ENCODE results near the gene SRSF7.
"Not testable (repeated sequence)": the region's sequence is repeated elsewhere in the genome, so short reads cannot be mapped to it uniquely, and the experiment has no call there.

The SRSF7 gene

DNA sequence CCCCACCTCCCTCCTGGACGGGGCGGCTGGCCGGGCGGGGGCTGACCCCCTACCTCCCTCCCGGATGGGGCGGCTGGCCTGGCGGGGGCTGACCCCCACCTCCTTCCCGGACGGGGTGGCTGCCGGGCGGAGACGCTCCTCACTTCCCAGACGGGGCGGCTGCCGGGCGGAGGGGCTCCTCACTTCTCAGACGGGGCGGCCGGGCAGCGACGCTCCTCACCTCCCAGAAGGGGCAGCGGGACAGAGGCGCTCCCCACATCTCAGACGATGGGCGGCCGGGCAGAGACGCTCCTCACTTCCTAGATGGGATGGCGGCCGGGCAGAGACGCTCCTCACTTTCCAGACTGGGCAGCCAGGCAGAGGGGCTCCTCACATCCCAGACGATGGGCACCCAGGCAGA, 4.7 kb upstream of the SRSF7 start:
- WGBS (ENCODE audit: insufficient coverage) = 100% methylated on average over 18 of the region's 31 CpGs
- peaks cover 0 to 17% (median 11%) of the 10 kb centered on the region in 4 experiments for H3K4me1 ChIP-seq (ENCODE audit: control extremely low read depth in 1 of 4, control insufficient read depth in 4 of 4, insufficient read depth in 4 of 4, low read length in 3 of 4)
- CTCF ChIA-PET = not testable (repeated sequence)

DNA sequence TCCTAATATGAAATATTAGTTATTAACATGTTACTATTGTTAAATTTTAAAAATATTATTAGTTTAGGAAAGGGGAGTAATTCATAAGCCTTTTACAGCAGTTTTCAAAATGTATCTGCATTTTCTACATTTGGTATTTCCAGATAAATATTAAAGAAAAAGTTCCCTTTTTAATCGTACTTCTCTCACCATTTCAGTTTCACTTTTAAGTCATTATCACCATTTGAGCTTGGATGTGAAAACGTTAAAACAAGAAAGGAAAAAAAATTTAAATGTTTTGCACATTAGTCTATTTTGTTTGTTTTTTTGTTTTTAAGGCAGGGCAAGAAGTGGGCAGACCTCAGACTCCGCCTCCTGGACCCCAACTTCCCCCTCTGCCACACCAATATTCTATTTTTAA, 3.3 kb upstream of the SRSF7 start:
- Histone ChIP-seq H3K27me3 (replicated peaks in 2 of 5; ENCODE audit: control insufficient read depth in 4 of 5, insufficient read depth in 5 of 5, low read length in 4 of 5) (no peaks in the 10 kb centered on the region), H3K27ac (ENCODE audit: insufficient read depth in 1 of 2, low read depth in 1 of 2, low read length in 2 of 2, poor library complexity in 1 of 2, severe bottlenecking in 2 of 2) (peak overlapping the region in 1 of 2 experiments; percentile 70), H3K4me1 (ENCODE audit: control extremely low read depth in 1 of 4, control insufficient read depth in 4 of 4, insufficient read depth in 4 of 4, low read length in 3 of 4) (peaks cover 7 to 25% (median 16%) of the 10 kb centered on the region in 4 experiments), H3K4me3 (ENCODE audit: control insufficient read depth in 1 of 7, extremely low read depth in 1 of 7, insufficient read depth in 4 of 7, low read depth in 2 of 7, low read length in 6 of 7) (peak overlapping the region in 6 of 7 experiments; percentile 36 to 80 (median 57)), H3K36me3 (ENCODE audit: control insufficient read depth in 4 of 4, insufficient read depth in 4 of 4, low read length in 3 of 4) (peaks cover 0 to 7% (median under 1%) of the 10 kb centered on the region in 4 experiments), H3K9me3 (ENCODE audit: control extremely low read depth in 1 of 5, control insufficient read depth in 4 of 5, insufficient read depth in 2 of 5, low read depth in 1 of 5, low read length in 4 of 5) (no peaks in the 10 kb centered on the region)
- DNase-seq = peak in 2 of 3 donors; percentile 36 to 44
- no CpG with 5 or more reads among the region's 3 CpGs for WGBS (ENCODE audit: insufficient coverage)
- ChIA-PET POLR2A (interaction anchor here (0.6 kb wide), 1 partner anchor 24 kb away, joined by 3 read pairs; no protein-coding TSS in a partner anchor), CTCF (interaction anchor here (0.7 to 1.2 kb wide), 2 partner anchors 9 to 150 kb away, joined by 3 read pairs; no protein-coding TSS in a partner anchor)

More for the DNA sequence above, 4.7 kb upstream of the SRSF7 start:
- POLR2A ChIA-PET; H3K36me3 ChIP-seq (ENCODE audit: control insufficient read depth in 4 of 4, insufficient read depth in 4 of 4, low read length in 3 of 4); H3K4me3 ChIP-seq (ENCODE audit: control insufficient read depth in 1 of 7, extremely low read depth in 1 of 7, insufficient read depth in 4 of 7, low read depth in 2 of 7, low read length in 6 of 7); H3K9me3 ChIP-seq (ENCODE audit: control extremely low read depth in 1 of 5, control insufficient read depth in 4 of 5, insufficient read depth in 2 of 5, low read depth in 1 of 5, low read length in 4 of 5); H3K27ac ChIP-seq (ENCODE audit: insufficient read depth in 1 of 2, low read depth in 1 of 2, low read length in 2 of 2, poor library complexity in 1 of 2, severe bottlenecking in 2 of 2); H3K27me3 ChIP-seq (replicated peaks in 2 of 5; ENCODE audit: control insufficient read depth in 4 of 5, insufficient read depth in 5 of 5, low read length in 4 of 5); DNase-seq: not testable (repeated sequence)

DNA sequence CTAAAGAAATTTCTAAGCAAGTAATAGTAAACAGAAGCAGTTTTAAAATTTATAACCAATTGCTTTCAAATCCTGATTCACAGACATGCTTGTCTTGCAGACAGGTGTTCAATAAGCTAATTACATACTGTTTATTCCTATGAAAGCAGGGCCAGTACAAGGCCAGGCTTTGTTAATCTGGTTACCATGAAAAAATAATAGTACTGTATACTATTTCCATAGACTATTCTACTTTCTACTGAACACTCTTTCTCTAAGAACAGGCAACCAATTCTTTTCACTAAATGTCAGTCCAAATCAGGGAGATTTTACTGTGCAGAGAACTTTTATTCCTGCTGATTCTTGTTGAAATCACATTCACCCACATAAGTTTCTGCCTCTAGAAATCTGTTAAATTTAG, 2.9 kb upstream of the SRSF7 start:
- ChIA-PET CTCF (interaction anchor here (1.2 kb wide), 1 partner anchor 149 kb away, joined by 3 read pairs; no protein-coding TSS in a partner anchor), POLR2A (interaction anchor here (0.6 kb wide), 1 partner anchor 24 kb away, joined by 3 read pairs; no protein-coding TSS in a partner anchor)
- peak overlapping the region in 4 of 7 experiments; percentile 44 to 80 (median 72) for H3K4me3 ChIP-seq (ENCODE audit: control insufficient read depth in 1 of 7, extremely low read depth in 1 of 7, insufficient read depth in 4 of 7, low read depth in 2 of 7, low read length in 6 of 7)
- no peaks in the 10 kb centered on the region for H3K27me3 ChIP-seq (replicated peaks in 2 of 5; ENCODE audit: control insufficient read depth in 4 of 5, insufficient read depth in 5 of 5, low read length in 4 of 5)
- no peaks in the 10 kb centered on the region for H3K9me3 ChIP-seq (ENCODE audit: control extremely low read depth in 1 of 5, control insufficient read depth in 4 of 5, insufficient read depth in 2 of 5, low read depth in 1 of 5, low read length in 4 of 5)
- DNase-seq = no peak
- H3K27ac ChIP-seq (ENCODE audit: insufficient read depth in 1 of 2, low read depth in 1 of 2, low read length in 2 of 2, poor library complexity in 1 of 2, severe bottlenecking in 2 of 2) = peak overlapping the region in 1 of 2 experiments; percentile 70
- H3K4me1 ChIP-seq (ENCODE audit: control extremely low read depth in 1 of 4, control insufficient read depth in 4 of 4, insufficient read depth in 4 of 4, low read length in 3 of 4) = peaks cover 10 to 29% (median 19%) of the 10 kb centered on the region in 4 experiments
- peaks cover 0 to 12% (median 2%) of the 10 kb centered on the region in 4 experiments for H3K36me3 ChIP-seq (ENCODE audit: control insufficient read depth in 4 of 4, insufficient read depth in 4 of 4, low read length in 3 of 4)

DNA sequence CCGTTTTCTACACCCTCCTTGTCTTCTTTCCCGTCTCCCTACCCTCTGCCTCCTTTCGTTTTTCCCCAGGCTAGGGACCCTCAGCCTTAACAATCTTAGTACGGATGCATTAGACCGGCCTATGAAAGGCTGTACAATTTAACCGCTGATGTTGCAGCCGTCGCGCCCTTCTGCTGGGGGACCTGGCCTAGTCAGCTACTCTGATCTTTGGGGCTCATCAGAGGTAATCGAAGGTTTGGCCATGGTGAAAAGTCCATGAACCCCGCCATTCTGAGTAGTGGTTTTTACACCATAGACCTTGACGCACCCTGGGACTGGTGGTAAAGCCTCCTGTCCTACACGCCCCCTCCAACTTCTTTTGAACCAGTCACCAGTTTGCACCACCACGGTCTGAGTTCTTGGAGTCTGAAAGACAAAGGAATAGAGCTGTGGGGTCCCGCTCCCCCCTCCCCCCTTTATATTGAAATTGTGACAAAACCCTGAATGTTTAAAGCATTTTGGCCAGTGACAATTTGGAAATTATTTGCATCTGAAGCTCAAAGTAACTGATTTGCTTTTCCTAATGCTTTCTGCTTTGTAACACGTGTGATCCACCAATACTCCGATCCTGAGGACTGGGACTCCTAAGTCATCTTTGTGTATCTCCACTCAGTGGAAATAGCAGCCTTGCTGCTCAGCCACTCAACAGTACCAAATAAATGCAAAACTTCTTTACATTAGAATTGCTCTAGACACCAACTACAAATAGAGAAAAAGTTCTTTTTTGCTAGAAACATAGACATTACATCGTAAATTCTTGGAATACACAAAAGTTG, 642 bp upstream of the SRSF7 start:
- ChIA-PET CTCF (interaction anchor here (1.0 to 2.2 kb wide), 5 partner anchors 8 to 170 kb away, joined by 3 to 7 read pairs (median 4); no protein-coding TSS in a partner anchor), POLR2A (interaction anchor here (0.6 to 1.8 kb wide), 11 partner anchors 9 to 1627 kb away, joined by 3 to 13 read pairs (median 4); no protein-coding TSS in a partner anchor)
- DNase-seq = no peak
- 32% methylated on average over 13 of the region's 18 CpGs for WGBS (ENCODE audit: insufficient coverage)
- Histone ChIP-seq H3K27me3 (replicated peaks in 2 of 5; ENCODE audit: control insufficient read depth in 4 of 5, insufficient read depth in 5 of 5, low read length in 4 of 5) (no peaks in the 10 kb centered on the region), H3K36me3 (ENCODE audit: control insufficient read depth in 4 of 4, insufficient read depth in 4 of 4, low read length in 3 of 4) (peaks cover 14 to 34% (median 22%) of the 10 kb centered on the region in 4 experiments), H3K9me3 (ENCODE audit: control extremely low read depth in 1 of 5, control insufficient read depth in 4 of 5, insufficient read depth in 2 of 5, low read depth in 1 of 5, low read length in 4 of 5) (no peaks in the 10 kb centered on the region), H3K4me3 (ENCODE audit: control insufficient read depth in 1 of 7, extremely low read depth in 1 of 7, insufficient read depth in 4 of 7, low read depth in 2 of 7, low read length in 6 of 7) (peak overlapping the region; percentile 53 to 100 (median 99)), H3K4me1 (ENCODE audit: control extremely low read depth in 1 of 4, control insufficient read depth in 4 of 4, insufficient read depth in 4 of 4, low read length in 3 of 4) (peaks cover 10 to 42% (median 29%) of the 10 kb centered on the region in 4 experiments), H3K27ac (ENCODE audit: insufficient read depth in 1 of 2, low read depth in 1 of 2, low read length in 2 of 2, poor library complexity in 1 of 2, severe bottlenecking in 2 of 2) (peak overlapping the region; percentile 93 to 97)

DNA sequence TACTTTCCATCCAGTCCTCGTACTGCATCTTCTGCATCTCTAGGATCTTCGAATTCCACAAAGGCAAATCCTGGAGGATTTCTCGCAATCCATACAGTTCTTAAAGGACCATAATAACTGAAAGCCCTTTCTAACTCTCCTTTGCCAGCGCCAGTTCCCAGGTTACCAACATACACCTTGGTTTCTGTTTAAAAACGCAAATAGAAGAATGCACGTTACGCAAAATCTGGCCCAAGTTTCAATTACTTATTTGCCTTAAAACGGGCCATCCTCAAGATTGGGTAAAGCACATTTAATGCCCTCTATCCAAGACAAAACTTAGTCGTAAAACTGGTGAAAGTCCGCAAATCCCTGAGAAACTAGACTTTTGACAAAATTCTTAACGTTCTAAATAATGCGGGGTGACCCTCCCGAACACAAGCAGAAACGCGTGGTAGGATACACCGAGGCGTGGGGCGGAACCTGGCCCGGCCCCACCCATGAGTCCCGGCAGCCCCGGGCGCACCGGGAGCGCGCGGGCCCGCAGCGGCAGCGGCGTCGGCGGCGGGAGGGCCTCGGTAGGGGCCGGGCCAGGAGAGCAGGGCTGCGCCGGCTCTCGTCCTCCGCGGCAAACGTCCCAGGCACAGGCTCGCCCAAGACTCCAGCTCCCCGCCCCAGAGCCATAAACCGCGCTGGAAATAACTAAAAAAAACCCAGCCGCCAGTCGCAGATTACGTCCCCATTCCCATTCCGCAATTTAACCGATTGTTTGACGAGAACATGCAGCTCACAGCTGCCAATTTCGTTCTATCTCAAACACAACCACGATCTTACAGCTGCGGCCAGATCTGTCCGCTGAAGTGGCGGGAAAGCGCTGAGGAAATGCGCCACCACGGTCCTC, 910 bp downstream of the SRSF7 start:
- H3K4me3 ChIP-seq (ENCODE audit: control insufficient read depth in 1 of 7, extremely low read depth in 1 of 7, insufficient read depth in 4 of 7, low read depth in 2 of 7, low read length in 6 of 7) = peak overlapping the region; percentile 88 to 100 (median 99)
- H3K27ac ChIP-seq (ENCODE audit: insufficient read depth in 1 of 2, low read depth in 1 of 2, low read length in 2 of 2, poor library complexity in 1 of 2, severe bottlenecking in 2 of 2) = peak overlapping the region; percentile 93 to 97
- ChIA-PET POLR2A (interaction anchor here (0.9 to 1.8 kb wide), 5 partner anchors 10 to 374 kb away, joined by 3 to 13 read pairs (median 5); no protein-coding TSS in a partner anchor), CTCF (interaction anchor here (1.7 to 2.2 kb wide), 3 partner anchors 9 to 169 kb away, joined by 3 to 7 read pairs (median 4); no protein-coding TSS in a partner anchor)
- no peaks in the 10 kb centered on the region for H3K9me3 ChIP-seq (ENCODE audit: control extremely low read depth in 1 of 5, control insufficient read depth in 4 of 5, insufficient read depth in 2 of 5, low read depth in 1 of 5, low read length in 4 of 5)
- H3K27me3 ChIP-seq (replicated peaks in 2 of 5; ENCODE audit: control insufficient read depth in 4 of 5, insufficient read depth in 5 of 5, low read length in 4 of 5) = no peaks in the 10 kb centered on the region
- DNase-seq = peak in 1 of 3 donors; percentile 38
- H3K36me3 ChIP-seq (ENCODE audit: control insufficient read depth in 4 of 4, insufficient read depth in 4 of 4, low read length in 3 of 4) = peaks cover 22 to 49% (median 35%) of the 10 kb centered on the region in 4 experiments
- WGBS (ENCODE audit: insufficient coverage) = 0% methylated on average over 42 of the region's 59 CpGs
- H3K4me1 ChIP-seq (ENCODE audit: control extremely low read depth in 1 of 4, control insufficient read depth in 4 of 4, insufficient read depth in 4 of 4, low read length in 3 of 4) = peaks cover 10 to 42% (median 29%) of the 10 kb centered on the region in 4 experiments

DNA sequence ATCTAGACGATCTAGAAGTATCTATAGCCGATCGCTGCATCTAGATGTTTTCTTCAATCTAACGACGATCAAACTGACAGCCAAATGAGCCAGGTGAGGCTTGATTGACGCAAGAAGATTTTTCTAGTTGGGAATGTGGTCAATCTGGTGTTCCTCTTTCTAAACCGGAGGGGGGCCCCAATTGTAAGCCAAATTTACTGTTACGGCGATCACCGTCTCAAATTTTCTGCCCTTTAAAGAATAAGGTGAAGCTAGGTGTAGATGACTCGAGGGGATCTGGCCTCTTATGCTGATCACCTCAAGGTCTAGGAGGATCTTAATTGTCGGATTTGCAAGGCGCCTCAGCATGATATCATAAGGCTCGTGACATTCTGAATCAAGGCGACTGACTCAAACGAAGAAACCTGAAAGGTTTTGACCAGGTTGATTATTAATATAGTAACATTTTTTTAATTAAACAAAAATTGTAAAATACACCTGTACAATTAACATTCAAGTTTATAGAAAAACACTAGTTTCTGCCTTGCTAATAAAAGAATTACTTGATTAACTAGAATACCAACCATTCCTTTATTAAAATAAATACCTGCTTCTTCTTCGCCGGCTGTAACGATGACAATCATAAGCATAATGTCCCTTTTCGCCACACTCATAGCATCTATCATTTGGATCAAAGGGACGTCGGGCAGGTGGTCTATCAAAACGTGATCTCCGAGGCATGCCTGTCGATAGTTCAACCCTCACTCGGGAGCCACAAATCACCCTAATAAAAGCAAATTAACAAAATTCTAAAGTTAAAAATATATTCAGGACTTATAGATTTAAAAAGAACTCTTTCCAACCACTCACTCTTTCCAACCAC, 2.0 kb downstream of the SRSF7 start:
- Histone ChIP-seq H3K36me3 (ENCODE audit: control insufficient read depth in 4 of 4, insufficient read depth in 4 of 4, low read length in 3 of 4) (peaks cover 23 to 60% (median 43%) of the 10 kb centered on the region in 4 experiments), H3K27me3 (replicated peaks in 2 of 5; ENCODE audit: control insufficient read depth in 4 of 5, insufficient read depth in 5 of 5, low read length in 4 of 5) (no peaks in the 10 kb centered on the region), H3K9me3 (ENCODE audit: control extremely low read depth in 1 of 5, control insufficient read depth in 4 of 5, insufficient read depth in 2 of 5, low read depth in 1 of 5, low read length in 4 of 5) (no peaks in the 10 kb centered on the region), H3K27ac (ENCODE audit: insufficient read depth in 1 of 2, low read depth in 1 of 2, low read length in 2 of 2, poor library complexity in 1 of 2, severe bottlenecking in 2 of 2) (peak overlapping the region in 1 of 2 experiments; percentile 97), H3K4me1 (ENCODE audit: control extremely low read depth in 1 of 4, control insufficient read depth in 4 of 4, insufficient read depth in 4 of 4, low read length in 3 of 4) (peaks cover 10 to 42% (median 27%) of the 10 kb centered on the region in 4 experiments), H3K4me3 (ENCODE audit: control insufficient read depth in 1 of 7, extremely low read depth in 1 of 7, insufficient read depth in 4 of 7, low read depth in 2 of 7, low read length in 6 of 7) (peak overlapping the region in 6 of 7 experiments; percentile 88 to 100 (median 99))
- POLR2A ChIA-PET = no interaction called here
- CTCF ChIA-PET = no interaction called here
- DNase-seq = no peak
- 84% methylated on average over 14 of the region's 26 CpGs for WGBS (ENCODE audit: insufficient coverage)

Data from common myeloid progenitor, CD34-positive (primary cell).